ENCODE results near the gene SBK2.

DNA sequence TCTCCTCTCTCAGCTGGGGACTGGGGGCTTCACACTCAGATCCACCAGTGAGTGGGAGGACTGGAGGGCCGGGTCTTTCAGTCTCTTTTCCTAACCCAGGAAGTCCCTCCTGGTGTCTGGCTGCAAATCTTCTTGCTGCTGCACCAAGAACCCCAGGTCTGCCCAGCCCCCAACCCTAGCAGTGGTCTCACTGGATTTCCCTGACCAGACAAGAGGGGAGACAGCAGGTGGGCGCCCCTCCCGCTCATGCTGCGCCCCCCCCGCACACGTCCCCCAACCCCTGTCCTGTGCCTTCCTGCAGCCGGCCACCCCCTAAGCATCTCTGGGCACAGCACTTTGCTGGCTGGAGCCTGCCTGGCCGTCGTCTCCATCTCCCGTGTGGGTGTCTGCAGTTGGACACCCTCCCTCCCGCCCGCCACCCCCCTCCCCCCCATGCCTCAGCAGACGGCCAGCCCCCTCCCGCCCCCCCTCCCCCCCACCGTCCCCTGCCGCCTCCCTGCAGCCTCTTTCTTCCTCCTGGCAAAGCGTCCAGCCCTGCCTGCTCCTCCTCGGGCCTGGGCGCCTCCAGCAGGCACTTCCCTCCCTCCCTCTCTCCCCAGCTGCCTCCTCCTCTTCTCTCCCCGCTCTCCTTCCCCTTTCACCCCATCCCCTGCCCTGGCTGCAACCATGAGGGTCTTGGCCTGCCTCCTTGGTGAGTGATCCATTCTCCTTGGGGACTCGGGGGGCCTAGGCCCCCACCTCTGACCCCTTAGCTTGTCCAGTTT lies 48.8 kb downstream of the SBK2 start, which contains the start of gene SSC5D:
- TF ChIP-seq RAD21 (IDR thresholded peaks at IDR 0.05; ENCODE audit: low read depth) (no peak), YY1 (IDR thresholded peaks at IDR 0.05; ENCODE audit: low read depth) (no peak), TAF1 (IDR thresholded peaks at IDR 0.05; ENCODE audit: low read depth) (no peak)

All from Ishikawa (cell line).